Superior temporal gyrus (tissue), 1 donor: Measurements from ENCODE around the gene POLR1G.
"Not testable (repeated sequence)": the region's sequence is repeated elsewhere in the genome, so short reads cannot be mapped to it uniquely, and the experiment has no call there.

Experiments used
- DNase-seq: peaks from one replicate; pipeline ENCODE4 v3.0.0-alpha.2; 2016; ENCODE audit errors: extremely low spot score

Gene POLR1G

GRCh38 chr19:45395821-45396617 lies 10.4 kb upstream of the POLR1G start:
- no peak for DNase-seq

- DNase-seq, result no peak
Measured at GRCh38 chr19:45400192-45400591, 6.3 kb upstream of the POLR1G start.

GRCh38 chr19:45401815-45402214 lies 4.6 kb upstream of the POLR1G start:
- DNase-seq, result no peak

- DNase-seq, result no peak
Measured at GRCh38 chr19:45402298-45403061, 4.0 kb upstream of the POLR1G start.

GRCh38 chr19:45403272-45403671 lies 3.2 kb upstream of the POLR1G start:
- no peak for DNase-seq

- DNase-seq, result no peak
Measured at GRCh38 chr19:45403781-45404556, 2.5 kb upstream of the POLR1G start.

- no peak for DNase-seq
Measured at GRCh38 chr19:45404557-45405434, 1.6 kb upstream of the POLR1G start, which contains the start of gene PPP1R13L. Gene PPP1R13L, minus strand, starts transcription at chr19:45405069. Its CDS starts 6,751 bp downstream, at chr19:45398318.

- DNase-seq, result peak; percentile 91
Measured at GRCh38 chr19:45405435-45406225, 814 bp upstream of the POLR1G start.

- DNase-seq, result no peak
Measured at GRCh38 chr19:45407091-45407375, 589 bp downstream of the POLR1G start.

- DNase-seq, result not testable (repeated sequence)
Measured at GRCh38 chr19:45407585-45407984, 1.1 kb downstream of the POLR1G start.

GRCh38 chr19:45408121-45408520 lies 1.7 kb downstream of the POLR1G start:
- no peak for DNase-seq

- no peak for DNase-seq
Measured at GRCh38 chr19:45408830-45409556, 2.5 kb downstream of the POLR1G start.

GRCh38 chr19:45409557-45409920 lies 3.1 kb downstream of the POLR1G start:
- no peak for DNase-seq

- DNase-seq, result not testable (repeated sequence)
Measured at GRCh38 chr19:45410330-45410729, 3.9 kb downstream of the POLR1G start.

GRCh38 chr19:45413497-45413896 lies 7.1 kb downstream of the POLR1G start:
- no peak for DNase-seq

GRCh38 chr19:45414468-45414867 lies 8.0 kb downstream of the POLR1G start:
- no peak for DNase-seq

GRCh38 chr19:45417151-45417550 lies 10.7 kb downstream of the POLR1G start:
- DNase-seq, result no peak

GRCh38 chr19:45418802-45419201 lies 12.4 kb downstream of the POLR1G start:
- DNase-seq, result no peak

GRCh38 chr19:45419396-45419795 lies 13.0 kb downstream of the POLR1G start:
- no peak for DNase-seq

GRCh38 chr19:45419895-45420294 lies 13.5 kb downstream of the POLR1G start:
- DNase-seq, result no peak
